A549 (cell line): Measurements from ENCODE around the gene TNRC6B. TPM values are rescaled to one million over a fixed set of nuclear protein-coding genes. Genes with fewer than 3 reads are reported as not detected.
A peak's percentile ranks its signal among the peaks of the same experiment; 100 is the strongest.

ENCODE experiments used
- ATAC-seq, 2 experiments: fragments of 200-7000 bp in 1 of 2; fragments of >200 bp in 1 of 2; cut with Nextera tagmentation in 1 of 2; cut with Tn5 transposase in 1 of 2; 3 replicates each; pipeline versions ENCODE4 v1.8.0 to v1.9.1; 2018 to 2020; ENCODE audit warnings: mild to moderate bottlenecking in 1 of 2, moderate library complexity in 1 of 2
- CTCF ChIA-PET: fragments of 300-600 bp; sonication (Branson Sonifier 250); formaldehyde crosslinking; extraction: SDS; loops from one replicate; lab custom pipeline; 2021; ENCODE audit warnings: antibody characterized with exemption, inconsistent platforms; lab: Yijun Ruan, JAX
- POLR2A ChIA-PET: fragments of 350-600 bp; formaldehyde crosslinking; extraction: SDS; loops from one replicate; lab custom pipeline; 2021; ENCODE audit warnings: antibody characterized with exemption, inconsistent platforms; lab: Yijun Ruan, JAX
- DNase-seq, 2 experiments: peaks; one replicate each; pipeline versions ENCODE4 v3.0.0 to v3.0.0-alpha.2; 2011 to 2016; ENCODE audit warnings: low read depth in 1 of 2, low spot score in 1 of 2
- FAIRE-seq: peaks from 2 replicates; lab custom pipeline; 2011; peaks lifted over from hg19 to GRCh38; lab: Jason Lieb, UNC
- H3K27ac ChIP-seq, 2 experiments: fragments of >200 bp; sonication (Bioruptor Twin); formaldehyde crosslinking; 3 replicates each; pipeline ENCODE4 v1.5.1; 2016 to 2017
- H3K4me1 ChIP-seq: fragments of >200 bp; sonication (Bioruptor Twin); formaldehyde crosslinking; 3 replicates; pipeline ENCODE4 v1.6.1; 2016
- H3K4me2 ChIP-seq: fragments of >200 bp; sonication (Bioruptor Twin); formaldehyde crosslinking; 3 replicates; pipeline ENCODE4 v1.6.1; 2016
- H3K4me3 ChIP-seq: fragments of >200 bp; sonication (Bioruptor Twin); formaldehyde crosslinking; 3 replicates; pipeline ENCODE4 v1.5.1; 2016
- H3K9me3 ChIP-seq: fragments of >200 bp; sonication (Bioruptor Twin); formaldehyde crosslinking; 3 replicates; pipeline ENCODE4 v1.6.1; 2016
- CEBPB ChIP-seq, 2 experiments: fragments of >200 bp in 1 of 2; sonication (Bioruptor Twin) in 1 of 2; formaldehyde crosslinking in 1 of 2; IDR thresholded peaks; 2 replicates each; pipeline ENCODE4 v1.6.1; 2012 to 2016
- CHD2 ChIP-seq: fragments of 150-350 bp; IDR thresholded peaks from 2 replicates; pipeline ENCODE4 v1.6.1; 2014; ENCODE audit warnings: low read length; ENCODE audit not compliant: partially characterized antibody
- CHD4 ChIP-seq: fragments of 200-600 bp; sonication (generic); IDR thresholded peaks from 2 replicates; pipeline ENCODE4 v1.6.1; 2016; ENCODE audit warnings: antibody characterized with exemption, mild to moderate bottlenecking, borderline replicate concordance
- CTCF ChIP-seq: fragments of >200 bp; sonication (Bioruptor Twin); formaldehyde crosslinking; IDR thresholded peaks from 3 replicates; pipeline ENCODE4 v1.5.1; 2016
- EHF ChIP-seq: fragments of 250-450 bp; sonication (Bioruptor Pico); IDR thresholded peaks from 2 replicates; pipeline ENCODE4 v1.5.0; 2020; ENCODE audit warnings: mild to moderate bottlenecking
- EHMT2 ChIP-seq: fragments of 200-600 bp; sonication (generic); IDR thresholded peaks from 2 replicates; pipeline ENCODE4 v1.6.1; 2016; ENCODE audit warnings: antibody characterized with exemption, low read depth, mild to moderate bottlenecking, moderate library complexity
- ELK1 ChIP-seq: fragments of 150-350 bp; IDR thresholded peaks from 2 replicates; pipeline ENCODE4 v1.6.1; 2014; ENCODE audit warnings: low read depth, mild to moderate bottlenecking, low read length
- ESRRA ChIP-seq: fragments of 150-350 bp; IDR thresholded peaks from 2 replicates; pipeline ENCODE4 v1.6.1; 2014; ENCODE audit warnings: mild to moderate bottlenecking, low read length, borderline replicate concordance
- FOSB ChIP-seq: fragments of 250-450 bp; sonication (Bioruptor Pico); IDR thresholded peaks from 2 replicates; pipeline ENCODE4 v1.5.0; 2020; ENCODE audit warnings: mild to moderate bottlenecking, moderate library complexity
- FOSL2 ChIP-seq, 2 experiments: fragments of 450-650 bp in 1 of 2; fragments of >200 bp in 1 of 2; sonication (Bioruptor Twin) in 1 of 2; formaldehyde crosslinking; IDR thresholded peaks; 2 replicates each; pipeline versions ENCODE4 v1.5.0 to v1.6.1; 2016 to 2020; ENCODE audit warnings: mild to moderate bottlenecking in 1 of 2, moderate library complexity in 1 of 2
- GATA3 ChIP-seq: IDR thresholded peaks from 2 replicates; pipeline ENCODE4 v1.6.1; 2012; ENCODE audit warnings: borderline replicate concordance
- HDAC2 ChIP-seq: fragments of 200-600 bp; sonication (generic); IDR thresholded peaks from 2 replicates; pipeline ENCODE4 v1.6.1; 2016
- HES2 ChIP-seq: fragments of >200 bp; sonication (Bioruptor Twin); formaldehyde crosslinking; IDR thresholded peaks from 2 replicates; pipeline ENCODE4 v1.6.1; 2016
- HEYL ChIP-seq: fragments of 250-450 bp; sonication (Bioruptor Pico); IDR thresholded peaks from 2 replicates; pipeline ENCODE4 v1.8.0; 2021; ENCODE audit warnings: mild to moderate bottlenecking, moderate library complexity
- JUN ChIP-seq, 2 experiments: fragments of >200 bp; sonication (Bioruptor Twin); formaldehyde crosslinking; IDR thresholded peaks; 2 replicates in 1 of 2; 3 replicates in 1 of 2; pipeline ENCODE4 v1.6.1; 2016 to 2017
- JUNB ChIP-seq: fragments of >200 bp; sonication (Bioruptor Twin); formaldehyde crosslinking; IDR thresholded peaks from 2 replicates; pipeline ENCODE4 v1.6.1; 2016
- KDM1A ChIP-seq: fragments of 200-600 bp; sonication (generic); IDR thresholded peaks from 2 replicates; pipeline ENCODE4 v1.6.1; 2016; ENCODE audit warnings: low read depth, mild to moderate bottlenecking
- MAFK ChIP-seq: fragments of 450-650 bp; IDR thresholded peaks from 2 replicates; pipeline ENCODE4 v1.6.1; 2014; ENCODE audit not compliant: partially characterized antibody
- MAX ChIP-seq: IDR thresholded peaks from 2 replicates; pipeline ENCODE4 v1.6.1; 2012
- MYC ChIP-seq: IDR thresholded peaks from 2 replicates; pipeline ENCODE4 v1.6.1; 2012; ENCODE audit warnings: mild to moderate bottlenecking, inconsistent platforms, low read length, improper control_type of control experiment, borderline replicate concordance
- NR3C1 ChIP-seq: fragments of >200 bp; sonication (Bioruptor Twin); formaldehyde crosslinking; IDR thresholded peaks from 3 replicates; pipeline ENCODE4 v1.6.1; 2017
- PBX3 ChIP-seq: IDR thresholded peaks from 2 replicates; pipeline ENCODE4 v1.6.1; 2012
- PHF8 ChIP-seq: fragments of 200-600 bp; sonication (generic); IDR thresholded peaks from 2 replicates; pipeline ENCODE4 v1.6.1; 2016; ENCODE audit warnings: low read depth, mild to moderate bottlenecking, antibody characterized with exemption, moderate library complexity, borderline replicate concordance
- POLR2A ChIP-seq: IDR thresholded peaks from 2 replicates; pipeline ENCODE4 v1.6.1; 2012; ENCODE audit warnings: mild to moderate bottlenecking, low read length
- POLR2AphosphoS2 ChIP-seq: conservative IDR thresholded peaks from 2 replicates; pipeline ENCODE4 v1.6.1; 2012; ENCODE audit warnings: low read length, improper control_type of control experiment, inconsistent platforms
- RAD21 ChIP-seq, 2 experiments: fragments of >200 bp in 1 of 2; sonication (Bioruptor Twin) in 1 of 2; formaldehyde crosslinking in 1 of 2; IDR thresholded peaks in 1 of 2; conservative IDR thresholded peaks in 1 of 2; 2 replicates in 1 of 2; 3 replicates in 1 of 2; pipeline ENCODE4 v1.6.1; 2012 to 2018; ENCODE audit warnings: inconsistent platforms in 1 of 2
- RARB ChIP-seq: fragments of 250-450 bp; sonication (Bioruptor Pico); IDR thresholded peaks from 2 replicates; pipeline ENCODE4 v1.8.0; 2021; ENCODE audit warnings: mild to moderate bottlenecking, moderate library complexity
- RCOR1 ChIP-seq: fragments of 150-350 bp; IDR thresholded peaks from 2 replicates; pipeline ENCODE4 v1.6.1; 2014; ENCODE audit warnings: antibody characterized with exemption, low read length, low read depth
- REST ChIP-seq: fragments of 200-600 bp; sonication (generic); IDR thresholded peaks from 2 replicates; pipeline ENCODE4 v1.6.1; 2016; ENCODE audit warnings: antibody characterized with exemption, mild to moderate bottlenecking, moderate library complexity
- SMC3 ChIP-seq: fragments of >200 bp; sonication (Bioruptor Twin); formaldehyde crosslinking; IDR thresholded peaks from 3 replicates; pipeline ENCODE4 v1.6.1; 2018; ENCODE audit warnings: inconsistent platforms
- TFCP2L1 ChIP-seq: fragments of 250-450 bp; sonication (Bioruptor Pico); IDR thresholded peaks from 2 replicates; pipeline ENCODE4 v1.5.0; 2021; ENCODE audit warnings: mild to moderate bottlenecking
- ZFP36 ChIP-seq: fragments of 450-650 bp; IDR thresholded peaks from 2 replicates; pipeline ENCODE4 v1.6.1; 2014; ENCODE audit warnings: borderline replicate concordance; ENCODE audit not compliant: partially characterized antibody
- ZSCAN20 ChIP-seq: fragments of 250-450 bp; sonication (Bioruptor Pico); IDR thresholded peaks from 2 replicates; pipeline ENCODE4 v1.8.0; 2022; ENCODE audit warnings: mild to moderate bottlenecking, moderate library complexity
- WGBS: methylation state at CpG from one replicate; pipeline ENCODE4 v1.1.6; 2017; ENCODE audit errors: missing lambda C conversion rate; 5-methylcytosine and 5-hydroxymethylcytosine counted together
- polyA minus RNA-seq: library from RNA; depleted of rRNA, polyadenylated mRNA; stranded (reverse); fragments of >200 nt; gene quantifications from 2 replicates; pipeline ENCODE4 v1.2.3, GENCODE V29; 2011; rRNA and poly(A)+ RNA removed
- polyA plus RNA-seq, 4 experiments: library from polyadenylated mRNA; depleted of rRNA in 3 of 4; stranded (reverse); fragments of >200 nt; fragmentation: RNase III in 1 of 4; extraction: RNeasy Plus Mini Kit Qiagen cat#74134 plus additional on column Dnase treatment in 1 of 4; gene quantifications; 2 replicates in 3 of 4; 3 replicates in 1 of 4; pipeline ENCODE4 v1.2.3, GENCODE V29; 2011 to 2017

Gene TNRC6B
- polyA plus RNA-seq (2011; rRNA removed) (4.9 and 5.2 TPM in 2 replicates), polyA plus RNA-seq (2017; fragmentation: RNase III; extraction: RNeasy Plus Mini Kit Qiagen cat#74134 plus additional on column Dnase treatment) (4.3 to 5.2 TPM (median 5.0 TPM) in 3 replicates), polyA minus RNA-seq (25.3 and 28.9 TPM in 2 replicates)
- polyA plus RNA-seq (2012; cell fraction: cytosol; rRNA removed): 2.2 and 3.0 TPM in 2 replicates
- 4.9 and 5.7 TPM in 2 replicates for polyA plus RNA-seq (2012; cell fraction: nucleus; rRNA removed)

- H3K4me2 ChIP-seq: peak within 1 kb of the TSS; percentile 77
- H3K27ac ChIP-seq: peak within 1 kb of the TSS; percentile 94 to 97
- under 1% methylated on average over 10 of the region's 10 CpGs for WGBS
- ATAC-seq (peak; percentile 97 to 98), FAIRE-seq (no peak), DNase-seq (peak; percentile 59 to 94)
- POLR2A ChIA-PET: interaction anchor here (0.5 to 1.9 kb wide), 18 partner anchors 9 to 261 kb away, joined by 3 to 49 read pairs (median 5); no protein-coding TSS in a partner anchor
- peak within 1 kb of the TSS; percentile 88 for H3K4me3 ChIP-seq
- H3K4me1 ChIP-seq: peaks cover 44% of the 10 kb centered on the region
- H3K9me3 ChIP-seq: no peaks in the 10 kb centered on the region
- CTCF ChIA-PET: interaction anchor here (0.8 to 1.3 kb wide), 2 partner anchors 134 to 170 kb away, joined by 3 to 4 read pairs; no protein-coding TSS in a partner anchor
- TF ChIP-seq ZSCAN20 (CRISPR knock-in tag) (no peak), JUNB (no peak), GATA3 (no peak), CEBPB (IDR thresholded peaks at IDR 0.05) (peak in 1 of 2 experiments; percentile 42; a peak in 1 of 4 replicates), CHD4 (no peak), RAD21 (conservative IDR thresholded peaks at IDR 0.05 in 1 of 2, IDR thresholded peaks at IDR 0.05 in 1 of 2) (no peak), KDM1A (no peak), MAX (peak; percentile 53), HDAC2 (no peak), EHMT2 (no peak), CHD2 (no peak), EHF (no peak), SMC3 (no peak), HES2 (no peak), JUN (IDR thresholded peaks at IDR 0.05) (peak; percentile 32 to 48; a peak in 3 of 5 replicates), RCOR1 (no peak), NR3C1 (no peak), PBX3 (no peak), CTCF (no peak), ESRRA (peak; percentile 91), FOSL2 (IDR thresholded peaks at IDR 0.05) (no peak), FOSL2 (CRISPR knock-in tag; IDR thresholded peaks at IDR 0.05) (no peak), FOSB (CRISPR knock-in tag) (peak; percentile 65; the same call in 1 of the 2 replicates), POLR2A (peak; percentile 54), POLR2AphosphoS2 (no peak), RARB (CRISPR knock-in tag) (no peak), MAFK (no peak), HEYL (CRISPR knock-in tag) (no peak), REST (no peak), TFCP2L1 (CRISPR knock-in tag) (0 out of 2 replicates have a peak, but pooled peaks have one; percentile 23), PHF8 (peak; percentile 52), ELK1 (no peak), MYC (no peak), ZFP36 (no peak)
Observed at GRCh38 chr22:40177738-40178416, at the start of gene TNRC6B. Gene TNRC6B, plus strand, starts transcription at chr22:40177925. Its CDS starts 211 bp downstream, at chr22:40178136.
